ENCODE measurements around the gene GARRE1.
"Not testable (repeated sequence)": the region's sequence is repeated elsewhere in the genome, so short reads cannot be mapped to it uniquely, and the experiment has no call there.

The GARRE1 gene

DNA sequence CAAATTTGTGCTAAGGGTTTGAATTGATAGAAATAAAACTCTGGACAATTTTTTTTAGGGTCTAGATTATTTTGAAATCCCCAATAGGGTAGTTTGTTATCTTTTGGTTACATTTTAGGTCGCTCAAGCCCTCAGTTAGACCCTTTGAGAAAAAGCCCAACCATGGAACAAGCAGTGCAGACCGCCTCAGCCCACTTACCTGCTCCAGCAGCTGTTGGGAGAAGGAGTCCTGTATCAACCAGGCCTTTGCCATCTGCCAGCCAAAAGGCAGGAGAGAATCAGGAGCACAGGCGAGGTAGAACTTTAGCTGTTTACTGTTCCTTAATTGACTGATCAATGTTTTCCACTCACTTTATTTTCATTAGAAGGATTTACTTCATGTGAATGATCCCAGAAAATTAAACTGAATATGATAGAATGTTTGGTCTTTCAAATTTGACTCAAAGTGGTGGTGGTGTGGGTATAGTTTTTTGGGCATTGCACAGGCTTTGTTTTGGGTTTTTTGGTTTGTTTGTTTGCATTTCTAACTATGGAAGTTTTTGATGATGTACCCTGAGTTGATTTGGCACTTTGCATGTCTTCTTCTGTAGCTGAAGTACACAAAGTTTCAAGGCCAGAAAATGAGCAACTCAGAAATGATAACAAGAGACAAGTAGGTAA lies 39.2 kb upstream of the GARRE1 start:
- no peak for DNase-seq (ENCODE audit: extremely low read depth, insufficient read length)
- Histone ChIP-seq H3K36me3 (ENCODE audit: control insufficient read depth, insufficient read depth, low read length) (peaks cover 10% of the 10 kb centered on the region), H3K4me3 (replicated peaks; ENCODE audit: low read depth, low read length) (no peak overlapping the region), H3K27me3 (replicated peaks; ENCODE audit: control insufficient read depth, insufficient read depth, low read length) (no peaks in the 10 kb centered on the region)
- TF ChIP-seq, protein P1, sequence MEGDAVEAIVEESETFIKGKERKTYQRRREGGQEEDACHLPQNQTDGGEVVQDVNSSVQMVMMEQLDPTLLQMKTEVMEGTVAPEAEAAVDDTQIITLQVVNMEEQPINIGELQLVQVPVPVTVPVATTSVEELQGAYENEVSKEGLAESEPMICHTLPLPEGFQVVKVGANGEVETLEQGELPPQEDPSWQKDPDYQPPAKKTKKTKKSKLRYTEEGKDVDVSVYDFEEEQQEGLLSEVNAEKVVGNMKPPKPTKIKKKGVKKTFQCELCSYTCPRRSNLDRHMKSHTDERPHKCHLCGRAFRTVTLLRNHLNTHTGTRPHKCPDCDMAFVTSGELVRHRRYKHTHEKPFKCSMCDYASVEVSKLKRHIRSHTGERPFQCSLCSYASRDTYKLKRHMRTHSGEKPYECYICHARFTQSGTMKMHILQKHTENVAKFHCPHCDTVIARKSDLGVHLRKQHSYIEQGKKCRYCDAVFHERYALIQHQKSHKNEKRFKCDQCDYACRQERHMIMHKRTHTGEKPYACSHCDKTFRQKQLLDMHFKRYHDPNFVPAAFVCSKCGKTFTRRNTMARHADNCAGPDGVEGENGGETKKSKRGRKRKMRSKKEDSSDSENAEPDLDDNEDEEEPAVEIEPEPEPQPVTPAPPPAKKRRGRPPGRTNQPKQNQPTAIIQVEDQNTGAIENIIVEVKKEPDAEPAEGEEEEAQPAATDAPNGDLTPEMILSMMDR (IDR thresholded peaks at IDR 0.05; ENCODE audit: insufficient read depth, low read length, poor library complexity, severe bottlenecking): no peak

DNA sequence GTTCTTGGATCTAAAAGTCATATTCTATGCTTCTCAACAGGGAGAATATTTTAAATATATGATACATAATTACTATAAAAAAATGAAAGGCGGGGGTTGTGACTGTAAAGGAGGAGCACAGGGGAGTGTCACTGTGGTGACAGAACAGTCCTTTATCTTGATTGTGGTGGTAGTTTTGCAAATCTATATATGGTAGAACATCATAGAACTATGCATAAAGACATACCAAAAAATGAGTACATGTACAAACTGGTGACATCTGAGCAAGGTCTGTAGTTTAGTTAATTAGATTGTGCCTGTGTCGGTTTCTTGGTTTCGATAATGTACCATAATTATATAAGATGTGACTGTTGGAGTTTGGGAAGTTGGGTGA lies 38.7 kb upstream of the GARRE1 start:
- Histone ChIP-seq H3K36me3 (ENCODE audit: control insufficient read depth, insufficient read depth, low read length) (peaks cover 6% of the 10 kb centered on the region), H3K27me3 (replicated peaks; ENCODE audit: control insufficient read depth, insufficient read depth, low read length) (no peaks in the 10 kb centered on the region), H3K4me3 (replicated peaks; ENCODE audit: low read depth, low read length) (no peak overlapping the region)
- TF ChIP-seq, protein P1 (IDR thresholded peaks at IDR 0.05; ENCODE audit: insufficient read depth, low read length, poor library complexity, severe bottlenecking): no peak
- no peak for DNase-seq (ENCODE audit: extremely low read depth, insufficient read length)

DNA sequence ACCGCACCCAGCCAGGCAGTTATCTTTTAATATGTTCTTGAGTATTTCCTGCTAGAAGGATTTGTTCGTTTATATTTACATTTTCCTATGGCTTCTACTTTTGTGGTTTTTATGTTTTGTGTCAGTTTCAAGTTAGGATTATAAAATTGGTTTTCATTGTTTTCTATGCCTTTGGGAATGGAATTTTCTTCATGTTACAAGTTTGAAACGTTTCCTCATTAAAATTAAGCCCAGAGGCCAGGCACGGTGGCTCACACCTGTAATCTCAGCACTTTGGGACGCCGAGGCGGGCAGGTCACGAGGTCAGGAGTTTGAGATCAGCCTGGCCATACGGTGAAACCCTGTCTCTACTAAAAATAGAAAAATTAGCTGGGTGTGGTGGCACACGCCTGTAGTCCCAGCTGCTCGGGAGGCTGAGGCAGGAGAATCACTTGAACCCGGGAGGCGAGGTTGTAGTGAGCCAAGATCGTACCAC lies 37.6 kb upstream of the GARRE1 start:
- H3K4me3 ChIP-seq (replicated peaks; ENCODE audit: low read depth, low read length); DNase-seq (ENCODE audit: extremely low read depth, insufficient read length); H3K27me3 ChIP-seq (replicated peaks; ENCODE audit: control insufficient read depth, insufficient read depth, low read length); H3K36me3 ChIP-seq (ENCODE audit: control insufficient read depth, insufficient read depth, low read length): not testable (repeated sequence)

DNA sequence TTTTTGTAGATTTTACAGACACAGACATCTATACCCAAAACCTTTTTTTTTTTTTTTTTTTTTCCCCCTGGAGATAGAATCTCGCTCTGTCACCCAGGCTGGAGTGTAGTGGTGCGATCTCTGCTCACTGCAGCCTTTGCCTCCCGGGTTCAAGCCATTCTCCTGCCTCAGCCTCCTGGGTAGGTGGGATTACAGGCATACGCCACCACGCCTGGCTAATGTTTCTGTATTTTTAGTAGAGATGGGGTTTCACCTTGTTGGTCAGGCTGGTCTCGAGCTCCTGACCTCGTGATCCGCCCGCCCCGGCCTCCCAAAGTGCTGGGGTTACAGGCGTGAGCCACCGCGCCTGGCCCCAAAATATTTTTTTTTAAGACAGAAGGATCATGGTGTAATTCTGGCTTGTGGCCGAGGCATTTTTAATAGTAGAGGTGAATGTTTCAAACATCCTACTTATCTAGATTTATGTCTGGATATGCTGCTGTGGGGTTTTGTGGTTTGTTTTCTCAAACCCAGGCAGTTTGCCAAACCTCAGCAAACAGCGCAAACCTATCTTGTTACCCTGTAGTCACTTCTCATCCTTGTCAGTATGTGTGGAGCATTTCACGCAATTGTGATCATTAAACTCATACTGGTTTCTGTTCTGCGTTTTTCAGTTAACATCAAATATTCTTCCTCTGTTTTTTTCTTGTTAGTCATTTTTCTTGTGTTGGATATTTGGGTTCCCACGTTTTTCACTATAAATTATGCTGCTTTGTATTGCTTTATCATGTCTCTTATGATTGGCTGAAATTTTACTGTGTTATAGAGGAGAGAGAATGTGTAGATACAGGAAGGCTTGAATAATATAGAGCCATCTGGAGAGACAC lies 36.2 kb upstream of the GARRE1 start:
- Histone ChIP-seq H3K27me3 (replicated peaks; ENCODE audit: control insufficient read depth, insufficient read depth, low read length) (no peaks in the 10 kb centered on the region), H3K36me3 (ENCODE audit: control insufficient read depth, insufficient read depth, low read length) (peaks cover 14% of the 10 kb centered on the region), H3K4me3 (replicated peaks; ENCODE audit: low read depth, low read length) (no peak overlapping the region)
- DNase-seq (ENCODE audit: extremely low read depth, insufficient read length): peak; percentile 41
- TF ChIP-seq, protein P1 (IDR thresholded peaks at IDR 0.05; ENCODE audit: insufficient read depth, low read length, poor library complexity, severe bottlenecking): no peak

DNA sequence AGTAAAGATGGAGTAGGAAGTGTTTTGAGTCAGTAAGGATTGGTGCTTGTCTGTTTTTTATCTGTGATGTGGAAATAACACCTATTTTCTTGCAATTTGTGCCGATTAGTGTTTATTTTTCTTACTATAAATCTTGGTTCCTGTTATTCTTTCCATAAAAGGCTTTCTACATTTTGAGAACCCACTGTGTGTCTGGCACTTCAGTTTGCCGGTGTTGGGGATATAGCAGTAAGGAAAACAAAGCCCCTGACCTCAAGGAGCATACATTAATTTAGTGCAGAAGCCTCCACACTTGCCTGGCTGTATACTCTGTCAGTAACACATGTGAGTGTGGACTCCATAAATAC lies 35.6 kb upstream of the GARRE1 start:
- DNase-seq (ENCODE audit: extremely low read depth, insufficient read length): no peak
- TF ChIP-seq, protein P1 (IDR thresholded peaks at IDR 0.05; ENCODE audit: insufficient read depth, low read length, poor library complexity, severe bottlenecking): no peak
- Histone ChIP-seq H3K4me3 (replicated peaks; ENCODE audit: low read depth, low read length) (no peak overlapping the region), H3K27me3 (replicated peaks; ENCODE audit: control insufficient read depth, insufficient read depth, low read length) (no peaks in the 10 kb centered on the region), H3K36me3 (ENCODE audit: control insufficient read depth, insufficient read depth, low read length) (peaks cover 18% of the 10 kb centered on the region)

DNA sequence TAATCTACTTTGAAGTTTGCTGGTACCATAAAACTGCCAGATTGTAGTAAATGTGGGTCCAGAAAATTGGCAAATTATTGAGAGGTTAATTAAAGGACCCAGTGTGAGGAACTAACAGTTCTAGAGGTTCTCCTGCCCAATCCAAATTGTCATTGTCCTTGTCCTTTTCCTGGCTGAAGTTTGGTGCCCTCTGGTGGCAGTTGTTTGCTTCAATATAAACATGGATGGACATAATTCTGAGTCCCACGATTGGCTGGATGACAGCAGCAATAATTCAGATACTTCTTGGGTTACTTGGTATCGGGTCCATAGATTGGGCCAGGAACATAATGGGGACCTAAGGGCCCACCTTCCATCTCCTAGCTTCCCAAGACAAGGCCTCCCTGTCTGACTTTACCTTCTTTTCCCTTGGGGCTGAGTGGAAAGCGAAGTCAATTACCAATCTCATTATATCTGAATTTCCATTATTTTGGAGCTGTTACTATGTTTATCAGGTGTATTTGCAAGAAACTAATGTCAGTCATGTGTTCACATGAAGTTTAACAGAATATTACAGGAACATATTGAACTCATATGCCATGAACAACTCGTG lies 33.8 kb upstream of the GARRE1 start:
- Histone ChIP-seq H3K27me3 (replicated peaks; ENCODE audit: control insufficient read depth, insufficient read depth, low read length) (no peaks in the 10 kb centered on the region), H3K36me3 (ENCODE audit: control insufficient read depth, insufficient read depth, low read length) (peaks cover 23% of the 10 kb centered on the region), H3K4me3 (replicated peaks; ENCODE audit: low read depth, low read length) (no peak overlapping the region)
- DNase-seq (ENCODE audit: extremely low read depth, insufficient read length): no peak
- TF ChIP-seq, protein P1 (IDR thresholded peaks at IDR 0.05; ENCODE audit: insufficient read depth, low read length, poor library complexity, severe bottlenecking): peak; percentile 76
